Glomerular visceral epithelial cell (primary cell): ENCODE results near the gene CHN2.

Experiments used
- DNase-seq: peaks from one replicate; pipeline ENCODE4 v3.0.0-alpha.2; 2016; ENCODE audit errors: extremely low spot score

The CHN2 gene

DNA sequence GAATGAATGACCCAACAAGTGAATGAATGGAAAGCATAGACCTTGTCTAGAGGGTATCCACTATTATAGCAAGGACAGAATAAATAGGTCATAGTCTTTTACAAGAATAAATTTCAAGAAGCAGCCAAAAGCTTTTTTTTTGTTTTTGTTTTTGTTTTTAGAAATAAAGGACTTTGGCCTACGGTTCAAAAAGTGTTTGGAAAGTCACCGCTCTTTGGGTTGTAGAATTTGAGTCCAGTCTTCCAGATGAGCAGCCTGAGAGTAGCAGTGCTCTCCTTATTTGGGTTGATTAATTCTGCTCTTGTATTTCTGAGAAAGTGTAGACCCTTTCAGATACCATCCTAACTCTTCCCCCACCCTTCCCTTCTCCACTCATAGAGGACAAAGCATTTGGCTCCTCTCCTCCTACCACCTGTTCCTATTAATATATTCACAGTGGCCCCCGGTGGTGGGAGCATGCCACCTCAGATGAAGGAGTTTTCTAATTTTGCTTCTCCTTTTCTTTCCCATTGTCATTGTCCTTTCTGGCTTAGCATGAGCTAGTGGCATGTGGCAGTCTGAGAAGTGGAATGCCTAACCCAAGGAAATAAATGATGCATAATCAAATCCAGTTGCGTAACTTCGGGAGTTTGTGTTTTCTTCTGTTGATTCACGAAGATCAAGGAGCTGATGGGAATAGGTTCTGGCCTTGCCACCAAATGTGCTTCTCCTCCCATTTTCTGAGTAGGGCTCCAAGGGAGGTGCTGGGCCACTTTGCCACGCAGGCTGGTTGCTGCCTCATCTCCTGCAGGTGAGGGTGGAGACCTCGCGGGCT, 114.7 kb downstream of the CHN2 start:
- no peak for DNase-seq

- DNase-seq: no peak
Observed at GRCh38 chr7:29310625-29311024, 116.0 kb downstream of the CHN2 start.

DNA sequence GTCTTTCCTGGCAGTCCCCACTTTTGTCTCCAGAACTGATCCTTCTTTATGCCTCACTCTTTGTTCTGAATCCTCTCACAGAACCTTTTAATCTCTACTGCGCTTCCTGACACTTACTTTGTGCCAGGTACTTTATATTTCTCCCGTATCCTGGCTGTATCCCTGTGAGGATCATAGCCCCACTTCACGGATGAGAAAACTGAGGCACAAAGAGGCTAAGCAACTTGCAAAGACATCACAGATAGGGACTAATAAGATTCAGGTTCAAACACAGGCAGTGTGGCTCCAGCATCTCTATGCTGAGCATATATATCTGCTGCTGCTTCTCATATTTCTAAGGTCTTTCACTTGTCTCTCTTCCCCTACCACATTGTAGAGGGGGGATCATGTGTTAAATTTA, 116.7 kb downstream of the CHN2 start:
- no peak for DNase-seq

GRCh38 chr7:29314148-29314547, 119.6 kb downstream of the CHN2 start:
- DNase-seq: no peak

GRCh38 chr7:29315122-29315891, 120.7 kb downstream of the CHN2 start:
- DNase-seq: no peak

GRCh38 chr7:29315892-29316270, 121.3 kb downstream of the CHN2 start:
- no peak for DNase-seq

- no peak for DNase-seq
Observed at GRCh38 chr7:29316926-29317325, 122.4 kb downstream of the CHN2 start.

DNA sequence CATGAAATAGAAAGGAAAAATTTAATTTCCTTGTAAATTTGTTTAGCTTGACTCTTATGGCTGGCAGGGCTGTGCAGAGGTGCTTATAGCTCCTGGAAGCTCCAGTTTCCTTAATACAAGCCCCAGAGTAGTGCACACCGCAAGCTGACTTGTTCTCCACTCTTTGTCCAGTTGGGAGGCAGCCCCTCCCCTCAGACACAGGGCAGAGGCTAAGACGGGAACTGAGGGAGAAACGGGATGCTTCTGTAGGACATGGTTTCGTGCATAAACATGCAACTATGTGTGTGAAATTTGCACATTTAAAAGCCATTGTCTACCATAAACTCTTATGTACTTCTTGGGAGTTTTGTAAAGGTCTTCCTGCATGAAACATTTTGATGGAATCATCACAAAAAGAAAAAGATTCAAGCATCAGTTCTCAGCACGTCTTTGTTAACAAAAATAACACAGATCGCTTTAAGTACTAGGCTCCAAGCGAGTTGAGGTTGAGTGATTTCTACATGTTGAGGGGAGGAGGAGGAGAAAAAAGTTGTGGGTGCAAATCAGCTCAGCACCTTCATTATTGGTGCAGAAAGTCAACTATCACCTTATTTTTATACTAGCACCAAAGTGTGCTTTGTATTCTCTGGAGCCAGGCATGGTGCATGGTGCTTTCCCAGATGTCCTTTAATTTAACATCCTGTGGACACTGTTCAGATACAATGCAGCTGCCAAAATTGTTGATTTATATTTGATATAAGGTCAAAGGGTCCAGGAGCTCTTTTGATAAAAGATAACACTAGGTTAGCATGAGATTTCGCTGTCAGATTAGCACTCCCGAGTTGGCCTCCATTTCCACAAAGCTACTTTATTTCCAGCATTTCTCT, 124.5 kb downstream of the CHN2 start:
- no peak for DNase-seq

DNA sequence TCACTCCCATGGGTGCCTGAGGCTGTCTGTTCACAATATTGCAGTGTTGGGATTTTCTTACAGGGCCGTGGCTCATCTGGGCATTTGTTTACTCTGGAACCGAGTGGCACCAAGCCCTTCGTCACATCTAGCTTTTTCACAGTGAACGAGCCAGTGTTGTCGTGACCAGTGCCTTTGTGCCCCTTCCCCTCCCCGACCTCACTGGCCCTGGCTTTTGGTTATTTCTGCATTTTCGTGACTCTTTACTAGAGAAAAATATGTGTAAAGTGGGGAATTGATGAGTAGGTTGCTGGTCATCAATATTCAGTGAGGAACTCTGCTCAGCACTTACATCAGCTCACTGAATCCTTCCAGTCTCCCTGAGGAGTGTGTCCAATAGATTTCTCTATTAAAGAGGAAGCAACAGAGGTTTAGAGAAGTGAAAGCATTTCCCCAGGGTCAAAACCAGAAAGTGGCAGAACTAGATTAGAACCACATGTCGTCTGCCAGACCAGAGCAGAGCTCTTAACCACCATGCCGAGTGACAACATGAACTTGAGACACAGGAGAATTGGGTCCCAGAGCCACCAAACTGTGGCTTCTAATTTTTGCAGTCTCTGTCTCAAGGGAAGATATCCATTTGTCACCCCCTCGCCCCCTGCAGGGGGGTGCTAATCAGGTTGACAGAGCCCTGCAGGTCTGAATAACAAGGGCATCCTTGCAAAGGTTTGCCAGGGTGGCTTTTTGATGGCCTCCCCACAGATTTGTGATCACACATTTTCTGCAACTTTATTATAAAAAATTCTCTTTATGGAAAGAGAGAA, 125.3 kb downstream of the CHN2 start:
- DNase-seq: no peak

DNA sequence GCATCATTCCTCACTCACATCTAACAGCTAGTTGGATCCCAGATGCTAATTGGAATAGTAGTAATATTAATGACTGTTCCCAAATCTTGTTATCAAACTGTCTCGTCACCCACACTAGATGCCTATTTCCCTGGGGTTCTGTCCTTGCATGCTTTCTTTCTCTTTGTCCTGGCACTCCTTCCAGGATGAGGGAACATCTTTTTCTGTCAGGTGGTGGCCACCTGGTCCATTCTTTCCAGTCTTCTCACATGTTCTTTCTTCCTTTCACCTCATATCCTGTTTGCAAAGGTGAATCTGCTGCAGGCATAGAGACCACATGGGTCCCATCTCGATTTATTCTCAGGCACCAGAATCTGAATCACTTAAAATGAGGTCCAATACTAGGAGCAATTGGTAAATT, 126.0 kb downstream of the CHN2 start:
- DNase-seq: no peak

DNA sequence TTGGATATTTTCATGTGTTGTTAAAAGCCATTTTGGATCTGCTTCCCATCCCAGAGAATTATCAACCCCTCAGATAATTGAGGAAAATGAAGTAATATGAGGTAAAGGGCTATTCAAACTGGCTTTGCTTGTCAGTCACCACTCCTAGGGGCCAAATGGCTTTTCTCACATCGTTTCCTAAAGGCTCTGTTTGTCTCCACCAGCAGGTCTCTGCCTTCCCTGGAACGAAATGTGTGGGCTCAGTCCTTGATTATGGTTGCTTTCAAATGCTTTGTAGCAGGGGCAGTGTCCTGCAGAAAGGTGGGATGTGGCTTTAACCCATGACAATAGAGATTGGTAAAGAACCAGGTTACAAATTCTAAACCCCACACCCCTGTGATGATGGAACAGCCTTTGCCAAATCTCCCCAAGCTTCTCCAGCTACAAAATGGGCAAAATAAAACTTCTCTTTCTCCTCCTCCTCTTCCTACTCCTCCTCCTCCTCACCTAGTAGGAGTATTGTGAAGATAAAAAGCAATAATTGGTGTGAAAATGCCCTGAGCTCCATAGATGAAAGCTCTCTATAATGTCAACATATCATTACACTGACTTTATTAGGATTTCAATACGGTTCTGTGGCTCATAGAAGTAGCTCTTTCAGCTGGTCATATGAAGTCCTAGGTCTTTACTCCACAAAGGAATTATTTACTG, 127.6 kb downstream of the CHN2 start:
- no peak for DNase-seq

DNA sequence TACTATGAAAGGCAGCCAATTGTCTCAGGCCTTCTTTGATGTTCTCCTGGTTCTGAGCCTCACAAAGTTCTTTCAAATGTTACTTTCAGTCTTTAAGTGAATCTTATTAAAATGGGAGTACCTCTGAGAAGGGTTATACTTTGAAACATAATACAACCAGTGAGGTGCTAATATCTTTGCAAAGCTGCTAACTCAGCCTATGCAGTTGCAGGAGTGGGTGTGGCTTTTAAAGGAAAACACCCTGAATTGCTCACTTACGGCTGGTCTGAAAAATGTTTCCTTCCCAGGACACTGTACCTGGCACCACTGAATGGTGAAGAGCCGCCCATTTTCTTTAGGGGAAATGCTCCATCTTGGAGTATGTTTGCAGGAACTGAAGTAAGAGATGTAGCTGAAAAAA, 130.9 kb downstream of the CHN2 start:
- DNase-seq: no peak

DNA sequence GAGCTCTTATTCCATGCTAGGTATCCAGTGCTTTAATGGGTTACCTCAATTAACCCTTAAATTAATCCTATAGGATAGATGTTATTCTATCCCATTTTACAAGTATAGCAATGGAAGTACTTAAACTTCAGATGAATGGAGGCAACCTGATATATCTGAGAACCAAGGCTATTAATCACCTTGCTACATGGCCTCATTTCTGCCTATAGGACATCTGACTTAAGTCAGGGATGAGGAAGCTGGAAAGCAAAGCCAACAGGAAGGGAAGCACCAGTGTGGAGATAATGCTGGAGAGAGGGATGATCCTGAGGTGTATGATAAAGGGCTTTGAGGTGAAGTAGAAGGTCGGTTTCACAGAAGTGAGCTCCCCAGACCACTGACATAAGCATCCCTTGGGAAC, 132.3 kb downstream of the CHN2 start:
- no peak for DNase-seq

GRCh38 chr7:29327455-29327854, 132.9 kb downstream of the CHN2 start:
- no peak for DNase-seq

DNA sequence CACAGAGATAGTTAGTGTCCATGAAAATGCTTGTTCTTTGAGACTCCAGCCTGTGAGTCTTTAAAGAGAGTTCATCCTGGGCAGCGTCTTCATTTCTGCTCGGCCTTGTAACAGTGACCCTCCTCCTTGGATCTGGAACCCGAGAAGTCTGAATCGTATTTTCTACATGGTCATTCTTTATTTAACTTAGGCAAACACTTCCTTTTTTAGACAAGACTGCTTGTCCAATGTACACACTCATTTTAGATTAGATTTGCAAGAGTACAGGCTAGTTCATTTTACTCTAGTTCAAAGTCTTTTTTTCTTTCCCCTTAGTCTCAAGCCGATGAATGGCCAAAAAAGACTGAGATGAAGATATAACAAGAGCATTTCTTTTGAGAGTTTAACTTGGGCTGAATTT, 133.5 kb downstream of the CHN2 start:
- DNase-seq: no peak

DNA sequence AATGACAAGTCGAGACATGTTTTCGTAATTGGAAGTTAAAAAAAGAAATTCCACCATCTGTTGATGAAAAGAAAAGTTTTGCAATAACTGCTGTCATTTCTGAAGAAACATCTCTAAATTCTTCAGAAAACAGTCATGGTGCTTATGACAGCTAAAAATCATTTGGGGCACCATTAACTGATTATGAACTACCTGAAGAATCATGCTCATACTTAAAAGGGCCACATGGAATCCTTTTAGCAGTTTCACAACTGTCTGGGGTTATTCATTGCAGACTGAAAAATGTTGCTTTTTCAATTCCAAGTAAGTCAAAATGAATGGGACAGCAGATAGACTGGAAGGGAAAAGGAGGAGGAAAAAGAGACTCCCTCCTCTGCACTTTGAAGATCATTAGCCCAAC, 134.2 kb downstream of the CHN2 start:
- DNase-seq: no peak

GRCh38 chr7:29329686-29330085, 135.1 kb downstream of the CHN2 start:
- no peak for DNase-seq

DNA sequence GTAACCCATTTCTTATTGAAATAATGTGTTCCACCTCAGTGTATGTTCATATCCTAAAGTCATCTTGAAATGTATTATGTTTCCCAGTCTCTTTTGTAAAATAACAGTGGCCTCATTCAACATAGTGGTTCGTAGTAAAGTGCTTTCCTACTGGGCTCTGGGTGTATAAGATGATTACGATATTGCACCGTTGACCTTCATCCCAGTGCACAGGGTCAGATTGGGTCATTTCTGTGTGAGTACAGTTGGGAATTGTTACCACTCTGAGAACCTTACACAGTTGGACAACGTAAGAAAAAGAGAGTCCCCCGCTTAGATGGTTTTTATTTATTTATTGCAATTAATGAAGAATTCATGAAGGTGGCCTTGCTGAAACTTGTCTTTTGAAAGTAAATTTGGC, 135.6 kb downstream of the CHN2 start:
- DNase-seq: no peak

DNA sequence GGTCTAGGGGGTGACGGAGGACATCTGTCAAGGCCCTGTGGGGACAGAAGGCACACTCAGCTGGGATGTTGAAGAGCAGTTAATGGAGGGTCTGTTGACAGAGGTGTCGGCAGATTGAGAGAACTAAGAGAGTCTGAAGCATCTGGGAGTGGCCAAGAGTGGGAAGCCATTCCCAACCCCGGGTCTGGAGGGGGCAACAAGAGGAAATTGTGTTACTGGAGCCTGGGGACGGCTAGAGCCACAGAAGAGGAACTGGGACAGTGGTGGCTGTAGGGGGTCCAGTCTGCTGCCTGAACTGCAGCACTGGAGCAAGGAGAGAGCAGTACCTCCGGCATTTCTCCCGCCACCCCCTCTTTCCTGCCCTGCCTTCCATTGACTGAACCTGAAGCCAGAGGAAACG, 136.6 kb downstream of the CHN2 start:
- no peak for DNase-seq

GRCh38 chr7:29332042-29332811, 137.7 kb downstream of the CHN2 start:
- no peak for DNase-seq
